ENCODE results near the gene MTMR6.

MTMR6 gene

DNA sequence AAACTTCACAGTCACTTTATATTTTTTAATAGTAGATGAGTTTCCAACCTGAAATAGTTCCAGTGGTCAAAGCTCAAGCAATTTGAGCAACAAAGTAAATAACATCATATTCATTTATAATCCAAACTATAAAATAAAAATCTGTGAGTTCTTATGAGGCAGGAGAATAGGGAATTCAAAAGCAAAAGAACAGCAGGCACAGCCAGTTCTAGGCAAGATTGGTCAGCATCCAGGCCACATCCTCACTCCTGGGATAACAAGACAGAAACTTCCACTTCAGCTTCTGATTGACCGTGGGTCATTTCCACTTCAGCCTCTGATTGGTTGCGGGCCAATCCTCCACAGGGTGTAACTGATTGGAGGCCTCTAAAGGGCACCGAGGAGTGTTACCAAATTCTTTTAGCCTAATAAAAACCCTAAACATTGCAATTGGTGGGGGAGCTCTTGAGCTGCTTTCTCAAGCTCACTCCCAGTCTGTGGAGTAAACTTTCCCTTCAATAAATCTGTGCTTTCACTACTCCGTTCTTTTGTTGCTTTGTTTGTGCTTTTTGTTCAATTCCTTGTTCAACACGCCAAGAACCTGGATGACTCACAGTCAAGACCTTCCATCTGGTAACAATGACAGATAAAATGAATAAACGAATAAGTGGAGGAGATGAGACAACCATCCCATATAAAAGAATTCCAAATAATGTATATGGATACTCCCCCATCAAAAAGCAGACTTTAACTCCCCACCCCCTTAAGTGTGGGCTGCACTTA is 72.6 kb downstream of the MTMR6 start:
- DNase-seq, result no peak

DNA sequence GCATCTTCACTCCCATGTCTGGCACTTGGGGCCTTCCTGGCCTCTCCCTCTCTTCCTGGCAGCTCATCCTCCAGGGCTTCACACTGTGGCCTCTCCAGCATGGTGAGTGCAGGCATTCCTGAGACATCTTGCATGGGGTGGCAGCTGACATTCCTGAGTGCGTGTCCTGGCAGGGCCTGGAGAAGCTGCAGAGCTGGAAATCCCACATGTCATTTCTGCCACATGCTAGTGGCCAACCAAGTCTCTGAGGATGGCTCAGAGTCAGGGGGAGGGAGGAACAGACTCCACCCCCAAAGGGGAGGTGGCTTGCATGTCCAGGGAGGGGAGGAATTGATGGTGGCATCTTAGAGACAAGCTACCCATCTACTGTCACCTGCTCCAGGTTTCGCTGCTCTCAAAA is 73.6 kb downstream of the MTMR6 start:
- DNase-seq, result no peak

DNA sequence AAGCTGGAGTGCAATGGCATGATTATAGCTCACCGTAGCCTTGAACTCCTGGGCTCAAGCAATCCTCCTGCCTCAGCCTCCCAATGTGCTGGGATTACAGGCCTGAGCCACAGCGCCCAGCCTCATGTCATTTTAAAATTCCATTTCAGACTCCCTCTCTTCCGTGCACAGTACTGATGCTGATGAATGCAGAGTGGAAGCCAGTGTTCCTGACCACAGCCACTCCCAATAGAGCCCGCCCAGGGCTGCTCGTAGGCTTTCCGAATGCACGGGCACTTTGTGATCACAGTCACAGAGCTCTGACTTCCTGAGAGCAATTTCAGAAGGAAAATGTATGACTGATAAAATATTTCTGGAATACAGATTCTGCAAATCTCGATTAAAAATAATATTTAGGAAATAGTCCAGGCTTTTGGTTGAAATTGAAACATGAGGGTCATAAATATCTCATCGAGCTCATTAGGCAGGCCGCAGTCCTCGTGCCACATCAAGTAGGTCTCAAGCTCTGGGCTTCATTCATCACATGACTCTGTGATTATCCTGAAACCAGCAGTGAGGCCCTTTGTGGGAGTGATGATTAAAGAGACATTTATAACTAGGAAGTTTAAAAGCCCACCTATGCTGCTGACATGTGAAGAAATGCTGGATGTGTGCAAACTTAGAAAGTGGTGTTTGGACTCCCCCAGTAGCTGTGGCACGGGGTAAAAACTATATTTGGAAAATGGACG is 76.3 kb downstream of the MTMR6 start:
- no peak for DNase-seq

DNA sequence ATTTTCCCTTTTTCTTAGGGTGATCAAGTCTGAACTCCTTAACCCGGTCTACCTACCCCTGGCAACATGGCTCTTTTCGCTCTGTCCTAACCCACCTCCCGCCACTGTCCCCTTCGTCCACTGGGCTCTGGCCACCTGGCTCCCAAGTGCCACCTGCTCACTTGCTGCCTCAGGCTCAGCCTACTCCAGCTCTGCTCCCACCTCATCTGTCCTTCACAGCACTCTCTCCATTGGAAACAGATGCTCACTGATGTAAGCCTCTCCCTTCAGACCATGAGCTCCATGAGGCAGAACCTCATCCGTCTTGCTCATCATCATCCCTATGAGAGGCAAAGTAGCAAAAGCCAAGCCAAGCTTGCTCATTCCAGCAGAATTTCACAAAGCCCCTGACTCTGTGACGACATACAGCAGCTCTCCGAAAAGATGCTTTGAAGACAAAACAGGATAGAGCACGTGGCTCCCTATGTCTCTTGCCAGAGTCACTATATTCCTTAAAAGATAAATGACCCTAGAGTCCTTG is 79.9 kb downstream of the MTMR6 start:
- no peak for DNase-seq

DNA sequence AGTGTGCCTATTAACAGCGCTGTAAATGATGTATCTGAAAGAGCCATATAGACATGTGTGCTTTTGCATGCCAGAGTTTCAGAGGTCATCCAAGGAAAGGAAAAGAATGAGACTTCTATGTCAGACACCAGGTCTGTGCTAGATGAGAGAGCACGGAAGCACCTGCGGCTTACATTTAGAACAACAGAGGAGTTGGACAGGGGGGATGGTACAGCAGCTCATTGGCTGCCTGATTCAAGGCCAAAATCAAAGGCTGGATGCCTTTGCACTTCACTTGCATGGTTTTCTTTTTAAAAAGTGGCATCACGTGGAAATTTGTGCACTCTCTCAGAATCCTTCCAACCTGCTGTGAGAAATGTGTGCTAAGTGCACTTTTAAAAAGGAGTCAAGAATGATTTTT is 82.4 kb downstream of the MTMR6 start:
- DNase-seq, result no peak

DNA sequence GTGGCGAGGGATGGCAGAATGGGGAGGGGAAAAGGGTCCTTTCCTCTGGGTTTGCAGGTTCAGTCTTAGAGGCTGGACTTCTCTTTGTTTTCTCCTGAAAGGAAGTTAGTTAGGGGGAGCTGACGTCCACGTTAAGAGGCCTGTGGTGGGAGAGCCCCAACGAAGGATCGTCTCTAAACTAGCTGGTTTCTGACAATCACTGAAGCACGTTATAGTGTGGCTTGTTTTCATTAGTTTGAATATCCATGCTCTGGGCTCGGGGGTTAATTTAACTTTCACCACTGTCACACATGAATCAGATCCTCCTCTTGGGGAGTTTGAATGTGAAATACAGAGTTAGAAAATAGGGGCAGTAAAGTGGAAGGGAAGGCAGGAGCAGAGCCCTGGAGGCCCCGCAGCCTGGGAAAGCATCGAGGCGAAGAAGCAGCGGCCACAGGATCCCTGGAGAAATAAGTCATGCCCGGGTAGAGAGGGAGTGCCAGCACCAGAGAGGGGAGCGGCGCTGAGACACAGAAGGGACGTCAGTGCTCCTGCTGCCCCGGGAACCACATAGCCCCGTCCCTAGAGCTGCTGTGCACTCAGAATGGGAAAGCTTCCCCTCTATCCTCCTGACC is 84.1 kb downstream of the MTMR6 start:
- DNase-seq, result no peak

DNA sequence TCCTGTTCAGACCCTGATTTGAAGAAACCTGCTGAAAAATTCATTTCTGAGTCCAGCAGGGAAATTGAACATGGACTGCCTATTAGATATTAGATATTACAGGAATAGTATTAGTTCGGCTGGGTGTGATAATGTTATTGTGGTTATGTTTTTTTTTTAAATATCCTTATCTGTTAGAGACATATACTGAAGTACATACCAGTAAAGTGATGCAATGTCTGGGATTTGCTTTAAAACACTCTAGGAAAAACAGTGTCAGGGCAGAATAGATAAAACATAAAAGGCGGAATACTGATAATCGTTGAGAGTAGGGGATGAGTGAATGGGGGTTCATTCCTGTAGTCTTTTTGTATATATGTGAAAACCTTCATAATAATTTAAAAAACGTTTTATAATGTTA is 86.5 kb downstream of the MTMR6 start:
- DNase-seq, result no peak

DNA sequence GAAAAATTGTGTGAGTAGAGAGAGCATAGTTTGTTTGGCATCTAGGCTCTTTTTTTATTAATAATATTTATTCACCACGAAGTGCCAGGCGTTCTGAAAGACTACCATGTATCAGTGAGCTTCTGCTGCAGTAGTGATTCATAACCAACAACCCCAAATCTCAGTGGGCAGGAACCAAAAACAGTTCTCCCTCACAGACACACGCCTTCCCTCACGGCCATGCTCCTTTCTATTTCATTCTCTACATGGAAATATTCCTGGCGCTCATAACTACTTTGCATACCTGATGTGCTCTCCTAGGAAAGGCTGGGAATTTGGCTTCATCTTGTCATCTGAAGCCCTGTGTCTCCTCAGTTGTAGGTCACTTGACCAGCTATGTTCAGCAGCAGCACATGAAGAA is 88.6 kb downstream of the MTMR6 start:
- DNase-seq, result no peak

DNA sequence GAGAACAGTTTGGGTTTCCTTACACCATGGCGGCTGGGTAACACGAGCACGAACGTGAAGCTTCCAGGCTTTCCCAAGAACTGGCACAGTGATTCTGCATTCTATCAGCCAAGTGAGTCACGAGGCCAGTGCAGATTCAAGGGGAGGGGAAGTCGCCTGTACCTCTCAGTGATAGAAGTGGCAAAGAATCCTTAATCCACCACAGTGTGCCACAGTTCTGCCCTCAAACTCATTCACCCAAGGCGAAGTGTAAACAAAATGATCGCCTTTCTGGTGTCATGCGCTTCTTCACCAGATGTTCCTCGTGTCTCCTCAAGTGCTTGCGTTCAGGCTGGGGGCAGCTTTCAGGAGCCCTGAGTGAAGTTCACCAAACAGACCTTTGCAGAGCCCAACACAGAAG is 90.3 kb downstream of the MTMR6 start:
- DNase-seq, result no peak

Data from NCI-H748 treated with DMSO at 0.1 percent for 48 hours (cell line).